Lung (tissue), 12 donors: ENCODE data around the gene ATOH7. TPM values are rescaled to one million over a fixed set of nuclear protein-coding genes. Genes with fewer than 3 reads are reported as not detected.

ENCODE experiments used
- ATAC-seq: fragments of 200-7000 bp; cut with Tn5 transposase; one replicate; pipeline ENCODE4 v1.9.1; 2020; ENCODE audit warnings: moderate number of reproducible peaks; ENCODE audit not compliant: insufficient read depth, low FRiP score
- DNase-seq, 3 donors: peaks; one replicate each; pipeline ENCODE4 v3.0.0-alpha.2; 2013 to 2017
- H3K27ac ChIP-seq, 2 donors: one replicate each; pipeline ENCODE4 v1.5.1; 2013; ENCODE audit warnings: mild to moderate bottlenecking in 2 of 2, moderate library complexity in 2 of 2, control low read depth in 1 of 2, inconsistent platforms in 1 of 2, low read depth in 1 of 2, low read length in 1 of 2
- H3K27me3 ChIP-seq, 3 donors: one replicate each; pipeline ENCODE4 v1.5.1; 2013; ENCODE audit warnings: low read length in 2 of 3; ENCODE audit not compliant: control insufficient read depth in 3 of 3, insufficient read depth in 3 of 3
- H3K36me3 ChIP-seq, 4 donors: one replicate each; pipeline ENCODE4 v1.5.1; 2013; ENCODE audit warnings: low read length in 4 of 4, mild to moderate bottlenecking in 1 of 4, moderate library complexity in 1 of 4; ENCODE audit not compliant: control insufficient read depth in 4 of 4, insufficient read depth in 4 of 4
- H3K4me1 ChIP-seq, 5 donors: one replicate each; pipeline ENCODE4 v1.5.1; 2013; ENCODE audit warnings: low read length in 5 of 5, mild to moderate bottlenecking in 2 of 5, moderate library complexity in 1 of 5; ENCODE audit not compliant: control insufficient read depth in 5 of 5, insufficient read depth in 5 of 5
- H3K4me3 ChIP-seq: one replicate; pipeline ENCODE4 v1.5.1; 2013; ENCODE audit warnings: mild to moderate bottlenecking, control low read depth, moderate library complexity
- H3K9ac ChIP-seq, 2 donors: one replicate each; pipeline ENCODE4 v1.5.1; 2013; ENCODE audit warnings: low read length in 2 of 2, control low read depth in 1 of 2; ENCODE audit not compliant: insufficient read depth in 1 of 2
- H3K9me3 ChIP-seq, 4 donors: one replicate each; pipeline ENCODE4 v1.5.1; 2013; ENCODE audit warnings: low read length in 3 of 4, mild to moderate bottlenecking in 1 of 4, moderate library complexity in 1 of 4; ENCODE audit not compliant: control insufficient read depth in 4 of 4, insufficient read depth in 3 of 4
- WGBS, 2 donors: extraction: QIAGEN DNeasy Blood & Tissue Kit; methylation state at CpG; one replicate each; pipeline ENCODE4 v1.1.7; 2013; 5-methylcytosine and 5-hydroxymethylcytosine counted together
- polyA plus RNA-seq, 2 donors: library from polyadenylated mRNA; stranded (reverse); fragments of 200-250 nt; gene quantifications; one replicate each; pipeline ENCODE4 v1.2.1, GENCODE V29; 2013
- total RNA-seq, 2 donors: library from RNA; depleted of rRNA in 1 of 2; stranded (reverse); fragments of >200 nt in 1 of 2; gene quantifications; one replicate each; pipeline ENCODE4 v1.2.1, GENCODE V29; 2014 to 2021
- TF ChIP-seq, protein P1 (sequence below): IDR thresholded peaks from 2 replicates; pipeline ENCODE4 v1.5.1; 2012; ENCODE audit warnings: mild to moderate bottlenecking; ENCODE audit errors: control extremely low read depth, extremely low read depth
- donor health status: control.
- donor health status: control.
- donor health status: Bipolar disorder and iron deficiency.
- donor health status: healthy.
- donor health status: DM: yes; HTN: yes; CAD: no.

ATOH7 gene
- total and polyA plus RNA-seq, 4 donors: 0.02 to 0.08 TPM; not detected in 2

DNA sequence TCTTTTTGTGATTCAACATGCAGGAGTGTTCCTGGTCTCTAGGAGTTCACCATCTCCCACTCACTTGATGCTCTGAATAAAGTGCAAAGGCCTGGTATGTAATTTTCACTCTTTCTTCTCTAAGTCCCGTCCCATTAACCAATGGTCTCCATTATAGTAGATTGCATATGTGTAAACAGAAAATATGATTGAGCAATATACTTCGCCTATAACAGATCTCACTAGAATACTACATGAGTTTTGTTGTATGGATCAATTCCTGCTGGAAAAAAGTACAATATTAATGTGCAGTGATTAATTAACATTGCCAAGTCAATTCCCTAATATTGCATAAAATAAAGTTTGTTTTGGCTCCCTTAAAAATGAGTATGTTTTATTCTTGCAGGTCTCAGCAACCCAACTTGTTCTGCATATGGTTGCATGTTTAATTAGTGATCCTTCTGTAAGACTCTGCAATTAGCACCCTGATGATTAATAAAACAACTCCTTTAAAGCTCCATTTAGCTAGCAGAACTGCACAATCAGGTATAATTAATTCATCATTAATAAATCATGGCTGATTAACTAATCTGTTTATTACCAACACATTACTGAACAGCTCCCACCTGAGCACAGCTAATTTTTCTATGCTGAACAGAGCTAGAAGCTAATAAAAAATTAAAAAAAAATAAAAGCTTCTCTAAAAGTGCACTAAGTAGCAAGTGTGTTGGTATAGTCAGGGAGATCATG is 37.8 kb upstream of the ATOH7 start:
- Histone ChIP-seq H3K4me1 (peaks cover 0 to 7% (median 0%) of the 10 kb centered on the region in 5 donors), H3K27ac (no peak overlapping the region), H3K27me3 (no peaks in the 10 kb centered on the region), H3K4me3 (no peak overlapping the region), H3K9ac (no peak overlapping the region), H3K36me3 (no peaks in the 10 kb centered on the region), H3K9me3 (no peaks in the 10 kb centered on the region)
- 85 to 87% methylated on average over 2 of the region's 2 CpGs for WGBS, 2 donors
- TF ChIP-seq, protein P1, sequence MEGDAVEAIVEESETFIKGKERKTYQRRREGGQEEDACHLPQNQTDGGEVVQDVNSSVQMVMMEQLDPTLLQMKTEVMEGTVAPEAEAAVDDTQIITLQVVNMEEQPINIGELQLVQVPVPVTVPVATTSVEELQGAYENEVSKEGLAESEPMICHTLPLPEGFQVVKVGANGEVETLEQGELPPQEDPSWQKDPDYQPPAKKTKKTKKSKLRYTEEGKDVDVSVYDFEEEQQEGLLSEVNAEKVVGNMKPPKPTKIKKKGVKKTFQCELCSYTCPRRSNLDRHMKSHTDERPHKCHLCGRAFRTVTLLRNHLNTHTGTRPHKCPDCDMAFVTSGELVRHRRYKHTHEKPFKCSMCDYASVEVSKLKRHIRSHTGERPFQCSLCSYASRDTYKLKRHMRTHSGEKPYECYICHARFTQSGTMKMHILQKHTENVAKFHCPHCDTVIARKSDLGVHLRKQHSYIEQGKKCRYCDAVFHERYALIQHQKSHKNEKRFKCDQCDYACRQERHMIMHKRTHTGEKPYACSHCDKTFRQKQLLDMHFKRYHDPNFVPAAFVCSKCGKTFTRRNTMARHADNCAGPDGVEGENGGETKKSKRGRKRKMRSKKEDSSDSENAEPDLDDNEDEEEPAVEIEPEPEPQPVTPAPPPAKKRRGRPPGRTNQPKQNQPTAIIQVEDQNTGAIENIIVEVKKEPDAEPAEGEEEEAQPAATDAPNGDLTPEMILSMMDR: no peak
- no peak for ATAC-seq
- DNase-seq: no peak

DNA sequence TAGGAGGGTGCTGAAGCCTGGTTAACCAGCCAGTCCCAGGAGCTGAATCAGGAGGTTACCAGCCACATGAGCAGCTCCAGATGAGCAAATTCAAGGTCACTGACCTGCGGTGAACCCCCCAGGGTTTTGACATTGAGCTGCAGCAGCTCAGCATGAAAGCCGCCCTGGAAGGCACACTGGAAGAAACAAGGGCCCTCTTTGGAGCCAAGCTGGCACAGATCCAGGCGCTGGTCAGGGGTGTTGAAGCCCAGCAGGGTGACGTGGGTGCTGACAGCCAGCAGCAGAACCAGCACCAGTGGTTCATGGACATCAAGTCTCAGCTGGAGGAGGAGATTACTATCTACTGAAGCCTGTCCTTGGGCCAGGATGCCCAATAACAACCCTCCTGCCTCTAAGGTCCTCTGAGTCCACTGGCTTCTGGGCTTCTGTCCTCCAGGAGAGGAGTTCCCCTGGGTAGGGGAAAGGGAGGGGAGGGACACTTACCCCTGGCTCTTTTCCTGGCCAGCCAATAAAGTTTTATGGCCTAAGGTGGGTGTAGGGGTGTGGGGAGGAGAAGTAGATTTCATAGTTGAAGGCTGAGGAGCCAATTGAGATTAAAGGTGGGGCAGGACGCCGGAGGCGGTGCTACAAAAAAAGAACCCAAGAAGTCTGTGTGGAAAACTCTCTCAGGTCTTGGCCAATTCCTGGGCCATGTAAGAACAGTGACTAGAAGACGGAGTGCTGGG is 29.4 kb upstream of the ATOH7 start:
- TF ChIP-seq, protein P1: no peak
- H3K4me1 ChIP-seq: no peaks in the 10 kb centered on the region

DNA sequence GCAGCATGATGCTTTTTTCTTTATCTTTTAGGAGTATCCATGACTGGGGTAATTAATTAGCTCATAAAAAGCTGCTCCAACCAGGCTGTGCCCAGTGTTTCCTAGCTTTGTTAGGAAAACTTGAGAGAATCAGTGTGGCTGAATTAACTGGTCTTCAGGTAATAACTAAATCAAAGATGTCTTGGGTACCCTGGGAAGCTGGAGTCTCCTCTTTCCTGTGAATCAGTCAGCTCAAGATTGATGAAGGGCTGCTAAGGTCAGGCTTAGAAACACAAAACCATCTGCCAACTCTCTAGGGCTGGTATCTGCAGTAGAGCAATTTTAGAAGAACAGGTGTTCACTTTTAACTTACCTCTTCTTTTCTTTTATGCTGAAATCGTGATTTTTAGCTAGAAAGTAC is 21.4 kb upstream of the ATOH7 start:
- H3K9ac ChIP-seq: no peak overlapping the region
- H3K4me3 ChIP-seq: no peak overlapping the region
- TF ChIP-seq, protein P1: no peak
- no peak overlapping the region for H3K27ac ChIP-seq
- peaks cover 0 to 2% (median 0%) of the 10 kb centered on the region in 5 donors for H3K4me1 ChIP-seq
- DNase-seq (no peak), ATAC-seq (no peak)
- peaks cover 0 to 28% (median 0%) of the 10 kb centered on the region in 3 donors for H3K27me3 ChIP-seq
- H3K9me3 ChIP-seq: no peaks in the 10 kb centered on the region
- 36 to 61% methylated on average over 1 of the region's 1 CpG for WGBS, 2 donors
- H3K36me3 ChIP-seq: no peaks in the 10 kb centered on the region

More for the DNA sequence above, 29.4 kb upstream of the ATOH7 start:
- no peak for DNase-seq
- H3K27ac ChIP-seq: no peak overlapping the region
- H3K36me3 ChIP-seq: no peaks in the 10 kb centered on the region
- no peak overlapping the region for H3K9ac ChIP-seq
- H3K4me3 ChIP-seq: no peak overlapping the region
- no peak for ATAC-seq
- H3K27me3 ChIP-seq: no peaks in the 10 kb centered on the region
- no peaks in the 10 kb centered on the region for H3K9me3 ChIP-seq
- WGBS, 2 donors: 90 to 96% methylated on average over 8 of the region's 8 CpGs
